Mononuclear cell (primary cell): ENCODE data around the gene TTC3. TPM values are rescaled to one million over a fixed set of nuclear protein-coding genes. Genes with fewer than 3 reads are reported as not detected.
"Not testable (repeated sequence)": the region's sequence is repeated elsewhere in the genome, so short reads cannot be mapped to it uniquely, and the experiment has no call there.

Experiments
- H3K27me3 ChIP-seq: 2 replicates; pipeline ENCODE4 v1.6.0; 2011; ENCODE audit warnings: low read length, control low read depth; ENCODE audit not compliant: insufficient read depth
- H3K4me1 ChIP-seq: 2 replicates; pipeline ENCODE4 v1.5.1; 2011; ENCODE audit warnings: mild to moderate bottlenecking, low read length, control low read depth; ENCODE audit not compliant: insufficient read depth
- H3K4me3 ChIP-seq: 2 replicates; pipeline ENCODE4 v1.5.1; 2011; ENCODE audit warnings: mild to moderate bottlenecking, low read length, moderate library complexity
- H3K9me3 ChIP-seq: 2 replicates; pipeline ENCODE4 v1.5.1; 2011; ENCODE audit warnings: low read depth, mild to moderate bottlenecking, control low read depth, low read length
- total RNA-seq: library from RNA; depleted of rRNA; stranded (reverse); fragments of >200 nt; gene quantifications from one replicate; pipeline ENCODE4 v1.2.3, GENCODE V29; 2012

The TTC3 gene
- total RNA-seq, 1 donor: 165 TPM

DNA sequence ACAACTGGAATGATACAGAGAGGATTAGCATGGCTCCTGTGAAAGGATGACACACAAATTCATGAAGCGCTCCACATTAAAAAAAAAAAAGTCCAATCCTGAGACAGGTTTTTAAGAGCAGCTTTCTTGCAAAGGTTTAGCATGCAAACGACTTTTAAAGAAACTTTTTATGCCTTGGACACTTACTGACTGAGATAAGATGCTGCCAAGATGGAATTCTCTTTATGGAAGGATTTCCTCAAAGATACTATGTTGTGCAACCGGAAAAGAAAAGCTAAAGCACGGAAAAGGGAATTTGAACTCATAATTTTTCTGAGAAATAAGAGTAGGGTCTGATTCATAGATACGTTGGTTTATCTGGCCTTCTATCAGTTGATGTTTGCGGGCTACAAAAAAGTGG lies 27.5 kb upstream of the TTC3 start:
- Histone ChIP-seq H3K4me3 (no peak overlapping the region), H3K4me1 (peaks cover 11% of the 10 kb centered on the region), H3K27me3 (no peaks in the 10 kb centered on the region), H3K9me3 (no peaks in the 10 kb centered on the region)

DNA sequence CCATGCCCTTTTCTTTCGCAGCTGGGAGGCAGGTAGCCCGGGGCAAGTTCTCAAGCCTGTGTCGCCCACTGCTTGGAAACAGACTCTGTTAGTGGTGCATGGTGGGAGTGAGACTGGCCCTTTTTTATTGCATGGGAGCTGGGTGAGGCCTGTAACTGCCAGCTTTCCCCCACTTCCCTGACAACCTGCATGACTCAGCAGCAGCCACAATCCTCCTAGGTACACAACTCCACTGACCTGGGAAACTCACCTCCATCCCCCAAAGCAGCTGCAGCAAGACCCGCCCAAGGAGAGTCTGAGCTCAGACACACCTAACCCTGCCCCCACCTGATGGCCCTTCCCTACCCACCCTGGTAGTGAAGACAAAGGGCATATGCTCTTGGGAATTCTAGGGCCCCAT lies 26.0 kb upstream of the TTC3 start:
- Histone ChIP-seq H3K27me3 (no peaks in the 10 kb centered on the region), H3K4me1 (peaks cover 11% of the 10 kb centered on the region), H3K9me3 (no peaks in the 10 kb centered on the region), H3K4me3 (no peak overlapping the region)

DNA sequence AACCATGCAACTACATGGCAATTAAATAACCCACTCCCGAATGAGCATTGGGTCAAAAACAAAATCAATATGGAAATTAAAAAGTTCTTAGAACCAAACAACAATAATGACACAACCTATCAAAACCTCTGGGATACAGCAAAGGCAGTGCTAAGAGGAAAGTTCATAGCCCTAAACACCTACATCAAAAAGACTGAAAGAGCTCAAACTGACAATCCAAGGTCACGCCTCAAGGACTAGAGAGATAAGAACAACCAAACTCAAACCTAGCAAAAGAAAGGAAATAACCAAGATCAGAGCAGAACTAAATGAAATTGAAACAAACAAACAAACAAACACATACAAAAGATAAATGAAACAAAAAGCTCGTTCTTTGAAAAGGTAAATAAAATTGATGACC lies 23.3 kb upstream of the TTC3 start:
- not testable (repeated sequence) for H3K27me3 ChIP-seq, H3K4me1 ChIP-seq, H3K4me3 ChIP-seq, H3K9me3 ChIP-seq

DNA sequence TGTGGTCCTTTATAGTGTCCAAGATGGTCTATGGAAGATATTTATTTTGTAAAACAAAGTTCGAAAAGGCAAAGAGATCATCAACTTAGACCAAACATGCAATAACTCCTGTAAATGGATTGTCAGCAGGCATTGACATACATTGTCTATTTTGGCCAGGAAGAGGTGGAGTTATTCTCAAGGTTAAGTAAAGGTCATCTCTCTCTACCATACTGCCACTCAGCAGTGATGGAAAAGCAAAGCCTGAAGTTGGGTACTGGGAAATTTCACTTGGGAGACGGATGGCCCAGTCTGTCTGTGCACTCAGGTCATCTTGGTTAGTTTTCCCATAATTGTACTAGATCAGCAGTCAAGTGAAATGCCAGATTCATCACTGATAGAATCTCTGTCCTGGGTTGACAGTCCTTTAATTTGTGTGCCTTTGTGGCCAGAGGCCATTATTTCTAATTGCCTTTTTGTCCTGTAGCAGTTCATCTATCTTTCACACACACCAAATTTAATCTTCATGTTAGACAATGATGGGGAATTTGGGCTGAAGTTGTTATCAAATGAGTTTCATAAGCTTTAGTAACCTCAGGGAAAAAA lies 17.7 kb upstream of the TTC3 start:
- H3K9me3 ChIP-seq: no peaks in the 10 kb centered on the region
- H3K4me1 ChIP-seq: no peaks in the 10 kb centered on the region
- H3K4me3 ChIP-seq: no peak overlapping the region
- no peaks in the 10 kb centered on the region for H3K27me3 ChIP-seq

DNA sequence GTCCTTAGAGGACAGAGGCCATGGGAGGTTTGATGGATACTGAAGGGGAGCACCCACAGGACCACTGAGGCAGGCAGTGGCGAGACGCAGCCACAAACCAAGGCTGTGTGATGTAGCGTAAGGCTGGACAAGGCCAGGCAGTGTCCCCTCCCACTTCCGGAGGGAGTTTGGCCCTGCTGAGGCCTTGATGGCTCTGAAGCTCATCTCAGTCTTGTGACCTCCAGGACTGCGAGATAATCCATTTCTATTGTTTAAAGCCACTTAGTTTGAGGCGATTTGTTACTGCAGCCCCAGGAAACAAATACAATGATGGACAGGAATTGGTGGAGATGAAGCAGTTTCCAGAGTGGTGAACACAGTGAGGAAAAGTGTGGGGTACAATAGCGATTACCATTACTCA lies 15.4 kb upstream of the TTC3 start:
- no peak overlapping the region for H3K4me3 ChIP-seq
- H3K9me3 ChIP-seq: no peaks in the 10 kb centered on the region
- no peaks in the 10 kb centered on the region for H3K27me3 ChIP-seq
- no peaks in the 10 kb centered on the region for H3K4me1 ChIP-seq

DNA sequence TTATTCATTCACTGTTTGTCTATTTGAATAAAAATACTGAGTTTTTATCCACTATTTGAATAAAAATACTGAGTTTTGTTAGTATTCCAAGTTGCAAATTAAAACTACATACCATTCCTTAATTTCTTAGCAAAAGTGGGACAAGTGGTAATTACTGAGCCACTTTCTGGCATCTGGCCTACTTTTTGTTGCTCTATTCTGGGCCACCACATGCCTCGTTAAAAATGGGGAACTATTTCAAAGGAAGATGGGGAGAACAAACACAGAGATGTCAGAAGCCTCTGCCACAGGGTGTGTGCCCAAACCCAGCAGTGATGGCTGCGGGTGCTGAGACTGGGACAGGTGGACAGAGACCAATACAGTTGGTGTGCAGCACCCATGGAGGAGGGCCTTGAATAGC lies 14.8 kb upstream of the TTC3 start:
- Histone ChIP-seq H3K4me3 (no peak overlapping the region), H3K4me1 (no peaks in the 10 kb centered on the region), H3K27me3 (no peaks in the 10 kb centered on the region), H3K9me3 (no peaks in the 10 kb centered on the region)

DNA sequence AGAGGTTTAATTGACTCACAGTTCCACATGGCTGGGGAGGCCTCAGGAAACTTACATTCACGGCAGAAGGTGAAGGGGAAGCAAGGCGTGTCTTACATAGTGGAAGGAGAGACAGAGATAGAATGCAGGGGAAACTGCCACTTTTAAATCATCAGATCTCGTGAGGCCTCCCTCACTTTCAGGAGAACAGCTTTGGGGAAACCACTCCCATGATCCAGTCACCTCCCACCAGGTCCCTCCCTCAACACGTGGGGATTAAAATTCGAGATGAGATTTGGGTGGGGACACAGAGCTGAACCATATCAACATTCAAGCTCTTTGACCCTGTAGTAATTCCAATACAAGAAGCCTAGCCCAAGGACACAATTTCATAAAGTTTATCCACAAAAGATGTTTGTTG lies 13.9 kb upstream of the TTC3 start:
- no peak overlapping the region for H3K4me3 ChIP-seq
- H3K9me3 ChIP-seq: no peaks in the 10 kb centered on the region
- H3K27me3 ChIP-seq: no peaks in the 10 kb centered on the region
- no peaks in the 10 kb centered on the region for H3K4me1 ChIP-seq

DNA sequence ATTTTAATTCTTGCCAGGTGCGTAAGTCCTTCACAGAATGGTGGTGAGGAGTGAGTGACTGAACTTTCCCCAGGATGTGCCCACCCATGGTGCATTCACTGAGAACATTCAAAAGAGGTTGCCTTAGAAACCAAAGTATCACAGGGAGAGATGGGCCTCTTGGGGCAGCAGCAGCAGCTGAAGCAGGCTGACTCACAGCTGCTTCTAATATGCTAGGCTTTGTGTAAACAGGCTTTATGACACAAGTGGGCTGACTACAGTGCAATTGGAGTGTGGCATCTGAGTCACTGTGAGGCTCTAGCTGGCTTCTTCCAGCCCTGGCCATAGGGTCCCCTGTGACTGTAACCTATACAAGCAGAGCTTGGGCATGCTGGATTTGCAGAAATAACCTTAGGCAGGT lies 12.8 kb upstream of the TTC3 start:
- H3K9me3 ChIP-seq: no peaks in the 10 kb centered on the region
- no peak overlapping the region for H3K4me3 ChIP-seq
- H3K27me3 ChIP-seq: no peaks in the 10 kb centered on the region
- H3K4me1 ChIP-seq: no peaks in the 10 kb centered on the region

DNA sequence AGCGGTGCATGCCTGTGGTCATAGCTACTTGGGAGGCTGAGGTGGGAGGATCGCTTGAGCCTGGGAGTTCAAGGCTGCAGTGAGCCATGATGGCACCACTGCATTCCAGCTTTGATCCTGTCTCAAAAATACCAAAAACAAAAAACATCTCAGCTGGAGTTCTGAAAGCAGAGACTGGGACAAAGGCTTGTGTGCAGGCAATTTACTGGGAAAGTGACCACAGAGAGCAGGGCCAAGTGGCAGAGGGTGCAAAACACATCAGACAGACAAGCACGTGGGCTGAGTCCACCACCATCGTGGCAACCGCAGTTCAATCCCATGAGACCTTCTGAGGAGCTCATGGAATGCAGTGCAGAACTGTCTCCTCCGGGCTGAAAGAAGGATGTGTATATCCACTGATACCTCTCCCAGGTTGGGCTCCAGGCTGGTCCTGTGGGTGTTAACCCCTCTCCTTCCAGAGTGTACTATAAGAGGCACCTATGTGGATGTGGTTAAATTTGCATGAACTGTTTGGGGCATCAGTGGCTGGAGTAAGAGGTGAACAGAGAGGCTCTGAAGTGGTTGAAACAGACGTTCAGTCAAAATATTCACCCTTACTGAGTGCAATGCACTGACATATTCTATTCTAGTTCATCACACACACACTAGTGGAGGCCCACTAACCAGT lies 11.0 kb upstream of the TTC3 start:
- no peaks in the 10 kb centered on the region for H3K27me3 ChIP-seq
- H3K9me3 ChIP-seq: no peaks in the 10 kb centered on the region
- H3K4me3 ChIP-seq: no peak overlapping the region
- no peaks in the 10 kb centered on the region for H3K4me1 ChIP-seq

DNA sequence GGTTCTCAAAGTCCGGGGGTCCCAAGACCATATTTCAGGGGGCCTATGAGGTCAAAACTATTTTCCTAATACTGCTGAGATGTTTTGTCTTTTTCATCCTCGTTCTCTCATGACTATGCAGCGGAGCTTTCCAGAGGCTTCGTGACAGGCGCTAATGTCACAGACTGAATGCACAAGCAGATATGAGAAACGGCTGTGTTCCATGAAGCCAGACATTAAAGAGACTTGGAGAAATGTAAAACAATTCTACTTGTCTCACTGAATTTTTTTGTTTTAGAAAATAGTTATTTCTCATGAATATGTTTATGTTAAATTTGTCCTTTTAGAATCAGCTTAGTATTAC lies 10.5 kb upstream of the TTC3 start:
- H3K9me3 ChIP-seq: no peaks in the 10 kb centered on the region
- no peaks in the 10 kb centered on the region for H3K27me3 ChIP-seq
- no peaks in the 10 kb centered on the region for H3K4me1 ChIP-seq
- H3K4me3 ChIP-seq: no peak overlapping the region

DNA sequence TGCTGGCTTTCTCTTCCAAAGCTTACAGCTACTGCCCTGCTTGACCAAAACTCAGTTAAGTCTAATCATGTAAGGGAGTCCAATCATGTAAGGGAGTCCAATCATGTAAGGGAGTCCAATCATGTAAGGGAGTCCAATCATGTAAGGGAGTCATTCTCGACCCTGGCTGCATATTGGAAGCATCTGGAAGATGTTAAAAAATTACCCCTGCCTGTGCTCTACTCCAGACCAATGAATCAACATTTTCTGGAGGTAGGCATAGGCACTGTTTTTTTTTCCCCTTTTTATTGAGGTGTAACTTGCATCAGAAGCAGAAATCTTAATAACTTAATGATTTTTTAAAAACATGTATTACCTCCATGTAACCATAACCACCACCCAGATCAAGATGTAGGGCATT lies 9.6 kb upstream of the TTC3 start:
- no peaks in the 10 kb centered on the region for H3K9me3 ChIP-seq
- no peaks in the 10 kb centered on the region for H3K27me3 ChIP-seq
- H3K4me1 ChIP-seq: no peaks in the 10 kb centered on the region
- no peak overlapping the region for H3K4me3 ChIP-seq

DNA sequence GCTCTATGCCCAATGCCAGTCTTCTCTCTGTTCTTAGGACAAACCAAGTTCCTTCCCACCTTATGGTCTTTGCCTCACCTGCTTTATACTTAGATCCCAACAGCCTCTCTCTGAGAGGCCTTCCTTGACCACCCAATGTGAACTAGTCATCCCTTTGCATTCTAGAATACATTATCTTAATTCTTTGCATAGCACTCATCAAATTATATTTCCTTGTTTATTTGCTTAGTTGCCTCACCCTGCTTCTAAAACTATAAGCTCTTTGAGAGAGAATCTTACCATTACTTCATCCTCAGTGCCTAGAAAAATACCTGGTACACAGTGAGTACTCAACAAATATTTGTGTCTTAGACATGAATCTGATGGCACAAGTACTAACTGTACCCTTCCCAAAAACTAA lies 8.2 kb upstream of the TTC3 start:
- Histone ChIP-seq H3K4me3 (no peak overlapping the region), H3K27me3 (no peaks in the 10 kb centered on the region), H3K9me3 (no peaks in the 10 kb centered on the region), H3K4me1 (no peaks in the 10 kb centered on the region)

DNA sequence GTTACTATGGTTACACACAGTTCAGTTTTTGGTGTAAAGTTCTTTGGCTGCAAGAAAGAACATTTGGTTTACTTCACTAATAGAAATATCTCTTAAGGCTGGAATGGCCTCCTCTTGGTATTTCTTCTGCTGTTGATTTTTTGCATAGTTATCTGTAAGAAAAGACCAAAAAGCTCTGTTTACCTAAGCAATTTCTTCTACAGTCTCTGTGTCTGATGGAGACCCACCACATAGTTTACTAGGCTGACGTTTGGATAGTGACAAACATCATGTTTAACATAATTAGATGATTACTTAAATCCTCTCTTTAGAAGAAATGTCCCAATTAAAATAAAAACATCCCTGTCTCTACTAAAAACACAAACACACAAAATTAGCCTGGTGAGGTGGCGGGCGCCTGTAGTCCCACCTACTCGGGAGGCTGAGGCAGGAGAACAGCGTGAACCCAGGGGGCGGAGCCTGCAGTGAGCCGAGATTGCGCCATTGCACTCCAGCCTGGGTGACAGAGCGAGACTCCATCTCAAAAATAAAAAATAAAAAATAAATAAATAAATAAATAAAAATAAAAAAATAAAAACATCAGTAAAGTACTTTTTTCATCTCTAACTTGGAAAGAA lies 7.4 kb upstream of the TTC3 start:
- Histone ChIP-seq H3K27me3 (no peaks in the 10 kb centered on the region), H3K4me3 (no peak overlapping the region), H3K9me3 (no peaks in the 10 kb centered on the region), H3K4me1 (no peaks in the 10 kb centered on the region)

DNA sequence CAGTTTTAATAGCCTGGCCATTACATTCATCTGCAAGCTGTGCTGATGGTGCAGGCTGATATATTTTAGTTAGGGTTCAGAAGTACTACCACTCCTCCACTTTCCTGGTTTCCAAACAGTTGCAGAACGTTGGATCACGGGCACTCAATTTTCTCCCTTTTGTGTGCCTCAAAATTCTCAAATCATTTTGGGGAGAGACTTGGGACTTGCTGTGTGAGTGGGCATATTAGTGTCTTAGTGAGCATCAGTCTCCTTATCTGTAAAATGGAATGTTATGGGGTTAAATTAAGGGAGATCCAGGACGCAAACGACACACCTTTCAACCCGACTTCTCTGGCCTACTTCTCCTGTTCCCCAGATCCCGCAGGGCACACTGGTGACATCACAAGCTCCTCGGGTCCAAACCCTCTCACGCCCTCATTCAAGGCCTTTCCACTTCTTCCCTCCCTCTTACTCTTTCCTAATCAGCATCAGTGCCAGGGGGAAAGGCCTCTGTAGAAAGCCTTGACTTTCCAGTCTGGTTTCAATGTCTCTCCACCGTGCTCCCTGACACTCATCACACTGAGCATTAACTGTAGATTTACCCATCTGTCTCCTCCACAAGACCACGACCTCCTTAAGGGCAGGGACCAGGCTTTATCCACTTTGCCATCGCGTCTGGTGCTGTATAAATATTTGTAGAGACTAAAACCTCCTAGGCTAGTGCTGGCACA lies 1.3 kb upstream of the TTC3 start:
- no peaks in the 10 kb centered on the region for H3K27me3 ChIP-seq
- H3K4me3 ChIP-seq: peak overlapping the region; percentile 65
- no peaks in the 10 kb centered on the region for H3K9me3 ChIP-seq
- H3K4me1 ChIP-seq: peaks cover 21% of the 10 kb centered on the region

DNA sequence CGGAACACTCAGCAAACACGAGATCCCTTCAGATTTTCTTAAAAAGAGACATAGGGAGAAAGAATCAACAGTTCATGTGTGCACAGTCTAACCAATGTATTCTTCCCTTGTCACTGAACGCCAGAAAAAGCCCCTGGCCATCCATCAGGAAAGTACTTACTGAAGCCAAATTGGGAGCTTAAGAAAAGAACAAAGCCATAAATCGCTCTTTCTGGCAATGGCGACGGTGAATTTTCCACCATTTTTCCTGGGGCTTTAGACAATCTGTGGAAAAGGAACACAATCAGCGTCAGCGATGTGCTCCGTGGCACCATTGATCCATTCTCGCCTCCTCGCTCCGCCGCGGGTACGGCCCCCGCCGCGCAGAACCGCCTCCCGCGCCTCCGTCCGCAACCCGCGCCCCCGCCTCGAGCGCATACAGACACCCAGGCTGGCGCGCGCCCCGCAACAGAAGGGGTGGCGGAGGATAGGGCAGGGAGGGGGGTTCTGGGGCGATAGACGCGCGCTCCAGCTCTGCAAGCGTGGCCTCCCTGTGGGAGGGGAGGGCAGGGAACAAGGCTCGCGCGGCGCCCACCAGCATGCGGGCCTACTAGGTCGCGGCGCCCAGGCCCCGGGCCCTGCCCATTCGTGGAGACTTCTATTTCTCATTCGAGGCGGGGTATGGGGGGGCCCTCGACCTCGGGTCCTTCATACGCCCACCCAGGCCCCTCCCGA lies 623 bp upstream of the TTC3 start:
- H3K9me3 ChIP-seq: no peaks in the 10 kb centered on the region
- peaks cover 21% of the 10 kb centered on the region for H3K4me1 ChIP-seq
- H3K27me3 ChIP-seq: no peaks in the 10 kb centered on the region
- H3K4me3 ChIP-seq: peak overlapping the region; percentile 65
